T-helper 17 cell (primary cell): Measurements from ENCODE around the gene UBD. TPM values are rescaled to one million over a fixed set of nuclear protein-coding genes. Genes with fewer than 3 reads are reported as not detected.
A peak's percentile ranks its signal among the peaks of the same experiment; 100 is the strongest.

ENCODE experiments used
- ATAC-seq: fragments of 150-1000 bp; cut with Tn5 transposase; 2 replicates; pipeline ENCODE4 v1.10.0; 2021; ENCODE audit warnings: mild to moderate bottlenecking, moderate library complexity
- DNase-seq, 3 donors: peaks; one replicate each; pipeline versions ENCODE4 v3.0.0 to v3.0.0-alpha.2; 2020 to 2021
- H3K9me3 ChIP-seq: one replicate; pipeline ENCODE4 v1.7.0; 2013; ENCODE audit warnings: low read length, mild to moderate bottlenecking; ENCODE audit not compliant: control insufficient read depth, poor library complexity, severe bottlenecking
- H3K27ac Mint-ChIP-seq: one replicate; pipeline ENCODE4 v1.8.0; 2022; ENCODE audit warnings: mild to moderate bottlenecking, moderate library complexity, mixed read lengths
- H3K27me3 Mint-ChIP-seq: one replicate; pipeline ENCODE4 v1.8.0; 2022; ENCODE audit warnings: mixed read lengths
- H3K36me3 Mint-ChIP-seq: one replicate; pipeline ENCODE4 v1.8.0; 2022; ENCODE audit warnings: low read depth, mixed read lengths
- H3K4me1 Mint-ChIP-seq: one replicate; pipeline ENCODE4 v1.8.0; 2022; ENCODE audit warnings: mild to moderate bottlenecking, mixed read lengths
- H3K4me3 Mint-ChIP-seq: one replicate; pipeline ENCODE4 v1.8.0; 2022; ENCODE audit warnings: mild to moderate bottlenecking, moderate library complexity, mixed read lengths
- total RNA-seq, 4 donors: library from RNA in 2 of 4; stranded (reverse) in 2 of 4; gene quantifications; one replicate each; pipeline ENCODE4 v1.2.3 and lab custom pipeline; 2022 to 2026

UBD gene
- total RNA-seq, 2 donors from 2014 or later = not detected

DNA sequence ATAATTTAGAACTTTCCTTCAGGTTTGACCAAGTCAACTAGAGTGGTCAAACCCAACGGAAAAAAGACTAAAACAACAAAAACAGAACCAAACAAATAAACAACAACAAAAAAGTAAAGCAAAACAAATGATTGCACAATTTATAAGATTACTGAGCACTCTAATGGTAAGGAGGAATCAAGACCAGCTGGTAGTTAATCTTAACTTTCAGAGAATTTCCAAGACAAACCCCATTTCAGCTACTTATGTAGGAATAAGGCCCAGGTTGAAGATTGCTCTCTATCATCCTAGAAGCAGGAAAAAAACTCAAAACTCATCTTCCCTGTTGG is 34.3 kb downstream of the UBD start:
- Mint-ChIP-seq H3K4me1 (no peaks in the 10 kb centered on the region), H3K27ac (no peak overlapping the region), H3K27me3 (peaks cover 53% of the 10 kb centered on the region), H3K36me3 (peaks cover 4% of the 10 kb centered on the region), H3K4me3 (no peak overlapping the region)
- DNase-seq (no peak), ATAC-seq (no peak)
- H3K9me3 ChIP-seq = no peaks in the 10 kb centered on the region

GRCh38 chr6:29524444-29525310 is 34.9 kb downstream of the UBD start:
- Mint-ChIP-seq H3K27ac (no peak overlapping the region), H3K27me3 (peaks cover 54% of the 10 kb centered on the region), H3K4me3 (no peak overlapping the region), H3K36me3 (peaks cover 4% of the 10 kb centered on the region), H3K4me1 (no peaks in the 10 kb centered on the region)
- no peaks in the 10 kb centered on the region for H3K9me3 ChIP-seq
- DNase-seq (no peak), ATAC-seq (no peak)

DNA sequence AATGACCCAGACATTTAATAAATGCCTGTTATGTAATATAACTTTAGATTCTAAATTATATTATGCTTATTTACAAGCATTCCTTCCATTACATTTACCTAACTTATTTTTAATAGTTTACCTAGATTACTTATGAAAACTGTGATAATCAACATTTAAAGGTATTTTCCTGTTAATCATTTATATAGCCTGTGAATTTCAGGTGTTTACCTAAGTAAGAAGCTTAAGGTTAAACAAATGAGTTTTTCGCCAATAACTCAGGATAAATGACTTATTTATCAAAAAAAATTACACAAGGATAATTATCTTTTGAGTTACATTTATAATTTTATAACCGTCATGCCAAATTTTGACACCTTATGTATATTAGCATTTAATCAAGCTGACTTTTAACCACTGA is 35.5 kb downstream of the UBD start:
- H3K9me3 ChIP-seq = no peaks in the 10 kb centered on the region
- H3K27ac Mint-ChIP-seq = no peak overlapping the region
- no peak overlapping the region for H3K4me3 Mint-ChIP-seq
- no peaks in the 10 kb centered on the region for H3K4me1 Mint-ChIP-seq
- DNase-seq (no peak), ATAC-seq (no peak)
- H3K36me3 Mint-ChIP-seq = peaks cover 4% of the 10 kb centered on the region
- H3K27me3 Mint-ChIP-seq = peaks cover 55% of the 10 kb centered on the region

GRCh38 chr6:29522227-29522626 is 37.3 kb downstream of the UBD start:
- no peak for DNase-seq
- no peak overlapping the region for H3K4me3 Mint-ChIP-seq
- peaks cover 4% of the 10 kb centered on the region for H3K36me3 Mint-ChIP-seq
- no peaks in the 10 kb centered on the region for H3K9me3 ChIP-seq
- no peaks in the 10 kb centered on the region for H3K4me1 Mint-ChIP-seq
- no peak overlapping the region for H3K27ac Mint-ChIP-seq
- no peak for ATAC-seq
- peaks cover 49% of the 10 kb centered on the region for H3K27me3 Mint-ChIP-seq

- no peaks in the 10 kb centered on the region for H3K9me3 ChIP-seq
- Mint-ChIP-seq H3K4me1 (peaks cover 8% of the 10 kb centered on the region), H3K4me3 (no peak overlapping the region), H3K27me3 (peaks cover 38% of the 10 kb centered on the region), H3K27ac (no peak overlapping the region), H3K36me3 (peaks cover 2% of the 10 kb centered on the region)
- no peak for ATAC-seq
- no peak for DNase-seq
Measured at GRCh38 chr6:29521006-29521680, 38.4 kb downstream of the UBD start.

DNA sequence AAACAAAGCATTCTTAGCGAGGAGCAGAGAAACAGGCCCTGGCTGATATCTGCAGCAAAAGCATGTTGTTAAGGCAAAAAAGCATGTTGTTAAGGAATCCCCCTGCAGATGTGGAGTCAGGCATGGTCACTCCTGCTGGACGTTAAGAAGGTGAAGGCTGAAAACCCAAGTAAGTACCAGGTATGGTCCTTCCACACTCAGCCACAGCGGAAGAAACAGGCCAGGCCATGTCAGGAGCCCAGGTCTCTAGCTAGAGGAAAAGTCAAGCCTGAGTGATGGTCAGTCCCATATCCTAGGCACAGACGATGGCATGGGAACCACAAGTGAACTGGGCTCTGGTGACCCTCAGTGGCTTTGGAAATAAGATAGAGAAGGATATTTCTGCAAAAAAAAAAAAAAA is 39.3 kb downstream of the UBD start:
- Mint-ChIP-seq H3K36me3 (peaks cover 2% of the 10 kb centered on the region), H3K4me3 (no peak overlapping the region), H3K4me1 (peaks cover 13% of the 10 kb centered on the region), H3K27me3 (peaks cover 29% of the 10 kb centered on the region), H3K27ac (no peak overlapping the region)
- DNase-seq (no peak), ATAC-seq (no peak)
- H3K9me3 ChIP-seq = no peaks in the 10 kb centered on the region

DNA sequence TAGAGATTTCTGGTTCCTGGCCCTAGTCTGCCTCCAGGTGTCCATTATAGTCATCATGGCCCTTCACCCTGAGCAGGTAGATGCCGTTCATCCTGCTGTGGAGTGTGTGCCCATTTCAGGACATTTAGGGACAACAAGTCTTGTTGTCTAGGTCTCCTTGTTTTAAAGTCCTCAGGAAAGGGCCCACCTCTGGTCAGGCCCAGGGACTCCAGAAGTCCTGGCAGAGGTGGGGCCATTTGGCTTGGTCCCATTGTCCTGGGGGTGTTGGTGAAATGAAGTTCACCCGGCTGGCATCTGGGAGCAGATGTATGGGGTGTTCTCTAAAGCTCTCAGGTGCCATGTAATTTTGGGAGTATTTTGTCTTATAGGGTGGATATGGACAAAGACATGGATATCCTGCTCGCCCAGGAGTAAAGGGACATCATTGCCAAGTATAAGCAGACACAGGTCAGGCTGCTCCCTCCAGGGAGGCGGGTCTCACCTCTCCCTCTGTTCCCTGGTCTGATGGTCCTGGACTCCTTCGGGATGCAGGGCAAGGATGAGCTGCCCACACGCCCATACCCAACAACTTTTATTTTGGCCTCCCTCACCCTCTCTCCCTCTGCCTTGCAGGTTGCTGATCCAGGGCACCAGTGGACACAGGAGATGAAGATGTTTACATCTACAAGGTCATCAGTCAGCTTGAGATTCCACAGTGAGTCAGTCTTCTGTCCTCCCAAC is 40.1 kb downstream of the UBD start:
- Mint-ChIP-seq H3K4me3 (no peak overlapping the region), H3K36me3 (peaks cover 4% of the 10 kb centered on the region), H3K27ac (no peak overlapping the region), H3K4me1 (peaks cover 18% of the 10 kb centered on the region), H3K27me3 (peaks cover 22% of the 10 kb centered on the region)
- ATAC-seq (no peak), DNase-seq (no peak)
- H3K9me3 ChIP-seq = no peaks in the 10 kb centered on the region

GRCh38 chr6:29517728-29518440 is 41.6 kb downstream of the UBD start:
- Mint-ChIP-seq H3K4me3 (no peak overlapping the region), H3K27me3 (peaks cover 16% of the 10 kb centered on the region)

GRCh38 chr6:29517245-29517644 is 42.3 kb downstream of the UBD start:
- peaks cover 3% of the 10 kb centered on the region for H3K36me3 Mint-ChIP-seq
- no peak overlapping the region for H3K27ac Mint-ChIP-seq
- no peak overlapping the region for H3K4me3 Mint-ChIP-seq
- peaks cover 16% of the 10 kb centered on the region for H3K27me3 Mint-ChIP-seq
- H3K9me3 ChIP-seq = no peaks in the 10 kb centered on the region
- ATAC-seq (no peak), DNase-seq (no peak)
- H3K4me1 Mint-ChIP-seq = peaks cover 20% of the 10 kb centered on the region

More at GRCh38 chr6:29517728-29518440, 41.6 kb downstream of the UBD start:
- peaks cover 3% of the 10 kb centered on the region for H3K36me3 Mint-ChIP-seq
- DNase-seq (no peak), ATAC-seq (no peak)
- peaks cover 20% of the 10 kb centered on the region for H3K4me1 Mint-ChIP-seq
- H3K27ac Mint-ChIP-seq = no peak overlapping the region
- no peaks in the 10 kb centered on the region for H3K9me3 ChIP-seq

- peaks cover 22% of the 10 kb centered on the region for H3K27me3 Mint-ChIP-seq
- peak overlapping the region; percentile 19 for H3K27ac Mint-ChIP-seq
- ATAC-seq = peak; percentile 94
- H3K9me3 ChIP-seq = no peaks in the 10 kb centered on the region
- DNase-seq = no peak
- H3K4me3 Mint-ChIP-seq = peak overlapping the region; percentile 13
- peaks cover 3% of the 10 kb centered on the region for H3K36me3 Mint-ChIP-seq
- peaks cover 20% of the 10 kb centered on the region for H3K4me1 Mint-ChIP-seq
Measured at GRCh38 chr6:29516108-29516507, 43.4 kb downstream of the UBD start.

DNA sequence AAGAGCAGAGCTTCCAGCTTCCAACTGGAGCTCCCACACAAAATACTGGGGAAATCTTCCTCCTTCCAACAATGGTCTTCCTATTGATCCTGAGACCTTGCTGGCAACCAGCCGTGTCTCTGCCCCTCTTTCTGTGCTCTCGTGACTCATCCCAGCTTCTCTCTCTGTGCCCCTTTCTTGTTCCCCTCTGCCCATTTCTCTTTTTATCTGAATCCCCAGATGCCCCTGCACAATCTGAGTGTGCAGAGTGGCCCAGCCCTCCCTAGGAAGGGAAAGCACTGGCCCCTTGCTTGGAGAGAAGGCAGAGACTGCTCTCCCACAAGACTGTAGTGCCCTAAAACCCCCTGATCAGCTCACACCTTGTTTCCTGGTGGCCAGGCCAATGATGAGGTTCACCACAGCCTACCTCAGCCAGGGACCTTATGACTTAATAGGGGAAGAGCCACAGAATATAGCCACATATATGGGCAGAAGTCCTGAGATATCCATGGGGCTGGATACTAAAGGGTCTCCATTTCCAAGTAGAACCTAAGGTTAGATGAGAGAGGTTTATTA is 48.7 kb downstream of the UBD start:
- no peaks in the 10 kb centered on the region for H3K9me3 ChIP-seq
- peaks cover 9% of the 10 kb centered on the region for H3K4me1 Mint-ChIP-seq
- no peak overlapping the region for H3K27ac Mint-ChIP-seq
- H3K4me3 Mint-ChIP-seq = no peak overlapping the region
- H3K36me3 Mint-ChIP-seq = peaks cover 6% of the 10 kb centered on the region
- DNase-seq (no peak), ATAC-seq (no peak)
- H3K27me3 Mint-ChIP-seq = peaks cover 25% of the 10 kb centered on the region

DNA sequence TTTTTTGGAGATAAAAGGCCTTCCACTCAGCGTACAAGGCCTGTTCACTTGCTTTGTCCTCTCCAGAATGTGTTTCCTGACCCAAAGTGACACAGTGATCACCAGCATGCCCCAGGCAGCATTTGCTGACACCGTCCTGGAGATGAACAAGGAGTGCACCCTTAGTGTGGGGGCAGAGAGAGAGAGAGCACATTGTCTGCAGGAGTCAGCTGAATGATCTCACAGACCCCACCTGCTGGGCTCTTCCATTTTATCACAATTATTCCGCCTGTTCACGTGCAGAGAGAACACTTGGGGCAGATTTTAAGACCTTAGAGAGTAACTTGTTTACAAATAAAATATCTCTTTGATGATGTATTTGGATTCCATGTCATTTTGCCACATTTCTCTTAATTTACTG is 49.3 kb downstream of the UBD start:
- H3K9me3 ChIP-seq = no peaks in the 10 kb centered on the region
- Mint-ChIP-seq H3K36me3 (peaks cover 6% of the 10 kb centered on the region), H3K4me1 (peaks cover 8% of the 10 kb centered on the region), H3K4me3 (no peak overlapping the region), H3K27ac (no peak overlapping the region), H3K27me3 (peaks cover 30% of the 10 kb centered on the region)
- no peak for DNase-seq
- ATAC-seq = no peak

DNA sequence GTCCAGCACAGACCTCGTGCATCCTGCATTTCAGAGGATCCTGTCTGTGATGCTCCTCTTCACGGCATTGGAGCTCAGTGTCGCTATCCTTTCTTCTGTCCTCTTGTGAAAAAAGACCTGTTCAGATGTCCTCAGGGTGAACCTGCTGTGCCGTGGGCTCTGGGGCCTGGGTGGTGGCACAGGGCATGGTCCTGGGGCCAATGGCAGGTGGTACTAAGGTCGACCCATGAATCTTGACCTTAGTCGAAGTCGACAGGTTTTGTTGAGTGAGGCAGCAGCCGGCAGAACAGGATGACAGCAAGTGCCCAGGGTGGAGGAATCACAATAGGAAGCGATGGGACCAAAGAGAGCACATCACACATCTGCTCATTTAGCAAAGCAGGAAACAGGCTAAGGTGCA is 49.8 kb downstream of the UBD start:
- DNase-seq (no peak), ATAC-seq (no peak)
- Mint-ChIP-seq H3K4me3 (no peak overlapping the region), H3K4me1 (peaks cover 5% of the 10 kb centered on the region), H3K27ac (no peak overlapping the region), H3K36me3 (peaks cover 5% of the 10 kb centered on the region), H3K27me3 (peaks cover 35% of the 10 kb centered on the region)
- no peaks in the 10 kb centered on the region for H3K9me3 ChIP-seq
